ENCODE data around the gene GLI3. TPM values are rescaled to one million over a fixed set of nuclear protein-coding genes. Genes with fewer than 3 reads are reported as not detected.

Gene GLI3
- total RNA-seq, 1 donor, result 0.10 TPM

- H3K9me3 ChIP-seq (ENCODE audit: low read depth, low read length), result no peaks in the 10 kb centered on the region
- no peak overlapping the region for H3K4me3 ChIP-seq (ENCODE audit: low read length)
- H3K4me1 ChIP-seq (ENCODE audit: insufficient read depth, low read length), result no peaks in the 10 kb centered on the region
- H3K27me3 ChIP-seq (ENCODE audit: insufficient read depth, low read length), result no peaks in the 10 kb centered on the region
These were observed 79.9 kb downstream of the GLI3 start for GRCh38 chr7:42156967-42157721.

GRCh38 chr7:42156291-42156865 is 80.6 kb downstream of the GLI3 start:
- no peaks in the 10 kb centered on the region for H3K27me3 ChIP-seq (ENCODE audit: insufficient read depth, low read length)
- H3K4me1 ChIP-seq (ENCODE audit: insufficient read depth, low read length), result no peaks in the 10 kb centered on the region
- H3K4me3 ChIP-seq (ENCODE audit: low read length), result no peak overlapping the region
- H3K9me3 ChIP-seq (ENCODE audit: low read depth, low read length), result no peaks in the 10 kb centered on the region

- H3K4me1 ChIP-seq (ENCODE audit: insufficient read depth, low read length), result no peaks in the 10 kb centered on the region
- no peaks in the 10 kb centered on the region for H3K27me3 ChIP-seq (ENCODE audit: insufficient read depth, low read length)
- H3K4me3 ChIP-seq (ENCODE audit: low read length), result no peak overlapping the region
- H3K9me3 ChIP-seq (ENCODE audit: low read depth, low read length), result no peaks in the 10 kb centered on the region
These were observed 81.3 kb downstream of the GLI3 start for GRCh38 chr7:42155584-42156290.

GRCh38 chr7:42154173-42154572 is 82.8 kb downstream of the GLI3 start:
- Histone ChIP-seq H3K4me3 (ENCODE audit: low read length) (no peak overlapping the region), H3K27me3 (ENCODE audit: insufficient read depth, low read length) (no peaks in the 10 kb centered on the region), H3K4me1 (ENCODE audit: insufficient read depth, low read length) (no peaks in the 10 kb centered on the region), H3K9me3 (ENCODE audit: low read depth, low read length) (no peaks in the 10 kb centered on the region)

GRCh38 chr7:42152329-42153205 is 84.4 kb downstream of the GLI3 start:
- no peaks in the 10 kb centered on the region for H3K4me1 ChIP-seq (ENCODE audit: insufficient read depth, low read length)
- no peaks in the 10 kb centered on the region for H3K27me3 ChIP-seq (ENCODE audit: insufficient read depth, low read length)
- no peak overlapping the region for H3K4me3 ChIP-seq (ENCODE audit: low read length)
- H3K9me3 ChIP-seq (ENCODE audit: low read depth, low read length), result no peaks in the 10 kb centered on the region

- Histone ChIP-seq H3K4me1 (ENCODE audit: insufficient read depth, low read length) (no peaks in the 10 kb centered on the region), H3K9me3 (ENCODE audit: low read depth, low read length) (no peaks in the 10 kb centered on the region), H3K4me3 (ENCODE audit: low read length) (no peak overlapping the region), H3K27me3 (ENCODE audit: insufficient read depth, low read length) (peaks cover under 1% of the 10 kb centered on the region)
These were observed 85.7 kb downstream of the GLI3 start for GRCh38 chr7:42151309-42151708.

GRCh38 chr7:42145539-42145938 is 91.5 kb downstream of the GLI3 start:
- Histone ChIP-seq H3K27me3 (ENCODE audit: insufficient read depth, low read length) (peaks cover 7% of the 10 kb centered on the region), H3K9me3 (ENCODE audit: low read depth, low read length) (no peaks in the 10 kb centered on the region), H3K4me3 (ENCODE audit: low read length) (no peak overlapping the region), H3K4me1 (ENCODE audit: insufficient read depth, low read length) (no peaks in the 10 kb centered on the region)

- Histone ChIP-seq H3K27me3 (ENCODE audit: insufficient read depth, low read length) (peaks cover 7% of the 10 kb centered on the region), H3K4me1 (ENCODE audit: insufficient read depth, low read length) (no peaks in the 10 kb centered on the region), H3K9me3 (ENCODE audit: low read depth, low read length) (no peaks in the 10 kb centered on the region), H3K4me3 (ENCODE audit: low read length) (no peak overlapping the region)
These were observed 92.4 kb downstream of the GLI3 start for GRCh38 chr7:42144604-42145003.

- Histone ChIP-seq H3K4me1 (ENCODE audit: insufficient read depth, low read length) (no peaks in the 10 kb centered on the region), H3K4me3 (ENCODE audit: low read length) (no peak overlapping the region), H3K9me3 (ENCODE audit: low read depth, low read length) (no peaks in the 10 kb centered on the region), H3K27me3 (ENCODE audit: insufficient read depth, low read length) (peaks cover 7% of the 10 kb centered on the region)
These were observed 93.1 kb downstream of the GLI3 start for GRCh38 chr7:42143711-42144600.

- Histone ChIP-seq H3K4me1 (ENCODE audit: insufficient read depth, low read length) (no peaks in the 10 kb centered on the region), H3K4me3 (ENCODE audit: low read length) (no peak overlapping the region), H3K27me3 (ENCODE audit: insufficient read depth, low read length) (peaks cover 7% of the 10 kb centered on the region), H3K9me3 (ENCODE audit: low read depth, low read length) (no peaks in the 10 kb centered on the region)
These were observed 94.9 kb downstream of the GLI3 start for GRCh38 chr7:42142089-42142488.

- Histone ChIP-seq H3K4me3 (ENCODE audit: low read length) (no peak overlapping the region), H3K9me3 (ENCODE audit: low read depth, low read length) (no peaks in the 10 kb centered on the region), H3K27me3 (ENCODE audit: insufficient read depth, low read length) (no peaks in the 10 kb centered on the region), H3K4me1 (ENCODE audit: insufficient read depth, low read length) (no peaks in the 10 kb centered on the region)
These were observed 97.3 kb downstream of the GLI3 start for GRCh38 chr7:42139751-42140150.

- no peaks in the 10 kb centered on the region for H3K27me3 ChIP-seq (ENCODE audit: insufficient read depth, low read length)
- H3K9me3 ChIP-seq (ENCODE audit: low read depth, low read length), result no peaks in the 10 kb centered on the region
- H3K4me3 ChIP-seq (ENCODE audit: low read length), result no peak overlapping the region
- no peaks in the 10 kb centered on the region for H3K4me1 ChIP-seq (ENCODE audit: insufficient read depth, low read length)
These were observed 98.3 kb downstream of the GLI3 start for GRCh38 chr7:42138691-42139090.

- H3K4me1 ChIP-seq (ENCODE audit: insufficient read depth, low read length), result no peaks in the 10 kb centered on the region
- no peak overlapping the region for H3K4me3 ChIP-seq (ENCODE audit: low read length)
- H3K27me3 ChIP-seq (ENCODE audit: insufficient read depth, low read length), result no peaks in the 10 kb centered on the region
These were observed 99.1 kb downstream of the GLI3 start for GRCh38 chr7:42137941-42138340.

GRCh38 chr7:42137431-42137830 is 99.6 kb downstream of the GLI3 start:
- no peaks in the 10 kb centered on the region for H3K9me3 ChIP-seq (ENCODE audit: low read depth, low read length)
- H3K4me1 ChIP-seq (ENCODE audit: insufficient read depth, low read length), result no peaks in the 10 kb centered on the region
- H3K27me3 ChIP-seq (ENCODE audit: insufficient read depth, low read length), result no peaks in the 10 kb centered on the region
- H3K4me3 ChIP-seq (ENCODE audit: low read length), result no peak overlapping the region

More at GRCh38 chr7:42137941-42138340, 99.1 kb downstream of the GLI3 start:
- H3K9me3 ChIP-seq (ENCODE audit: low read depth, low read length), result no peaks in the 10 kb centered on the region

Measured in mononuclear cell (primary cell).